Measurements from ENCODE around the gene GASK1A. TPM values are rescaled to one million over a fixed set of nuclear protein-coding genes. Genes with fewer than 3 reads are reported as not detected.

The GASK1A gene
- total RNA-seq, 3 donors from 2014 or later, result 1.2 to 10.0 (median 3.6) TPM

- H3K9me3 ChIP-seq, result no peaks in the 10 kb centered on the region
- ATAC-seq, result no peak
- no peak overlapping the region for H3K4me3 ChIP-seq
- intact Hi-C loops (cut with DNase I, micrococcal nuclease), result no loop called here
- DNase-seq, result no peak
- TF ChIP-seq CTCF (IDR thresholded peaks at IDR 0.05), result no peak
- H3K36me3 ChIP-seq (ENCODE audit: low read depth), result no peaks in the 10 kb centered on the region
- H3K4me1 ChIP-seq (ENCODE audit: low read depth), result no peaks in the 10 kb centered on the region
Observed at GRCh38 chr3:43072361-43072760, 93.2 kb downstream of the GASK1A start.

GRCh38 chr3:43073116-43073835 is 94.2 kb downstream of the GASK1A start:
- no peak for TF ChIP-seq CTCF (IDR thresholded peaks at IDR 0.05)
- H3K36me3 ChIP-seq (ENCODE audit: low read depth), result no peaks in the 10 kb centered on the region
- no peak for DNase-seq
- no peak for ATAC-seq
- intact Hi-C loops (cut with DNase I, micrococcal nuclease), result no loop called here
- H3K4me3 ChIP-seq, result no peak overlapping the region
- no peaks in the 10 kb centered on the region for H3K4me1 ChIP-seq (ENCODE audit: low read depth)
- no peaks in the 10 kb centered on the region for H3K9me3 ChIP-seq

GRCh38 chr3:43073836-43074220 is 94.7 kb downstream of the GASK1A start:
- Histone ChIP-seq H3K4me1 (ENCODE audit: low read depth) (no peaks in the 10 kb centered on the region), H3K4me3 (no peak overlapping the region), H3K9me3 (no peaks in the 10 kb centered on the region), H3K36me3 (ENCODE audit: low read depth) (no peaks in the 10 kb centered on the region)
- no peak for ATAC-seq
- no peak for TF ChIP-seq CTCF (IDR thresholded peaks at IDR 0.05)
- intact Hi-C loops (cut with DNase I, micrococcal nuclease), result no loop called here
- no peak for DNase-seq

- H3K4me1 ChIP-seq (ENCODE audit: low read depth), result no peaks in the 10 kb centered on the region
- H3K4me3 ChIP-seq, result no peak overlapping the region
- no peaks in the 10 kb centered on the region for H3K9me3 ChIP-seq
- TF ChIP-seq CTCF (IDR thresholded peaks at IDR 0.05), result no peak
- ATAC-seq, result no peak
- no peak for DNase-seq
- no peaks in the 10 kb centered on the region for H3K36me3 ChIP-seq (ENCODE audit: low read depth)
- intact Hi-C loops (cut with DNase I, micrococcal nuclease), result no loop called here
Observed at GRCh38 chr3:43074482-43074881, 95.4 kb downstream of the GASK1A start.

- intact Hi-C loops (cut with DNase I, micrococcal nuclease), result no loop called here
- no peak overlapping the region for H3K4me3 ChIP-seq
- no peaks in the 10 kb centered on the region for H3K4me1 ChIP-seq (ENCODE audit: low read depth)
- H3K36me3 ChIP-seq (ENCODE audit: low read depth), result no peaks in the 10 kb centered on the region
- ATAC-seq, result no peak
- no peaks in the 10 kb centered on the region for H3K9me3 ChIP-seq
- no peak for TF ChIP-seq CTCF (IDR thresholded peaks at IDR 0.05)
- DNase-seq, result no peak
Observed at GRCh38 chr3:43074901-43075689, 96.0 kb downstream of the GASK1A start.
